HEK293 (cell line): ENCODE measurements around the gene OLR1.

Experiments used
- CTCF ChIA-PET: fragments of 350-600 bp; formaldehyde crosslinking; extraction: SDS; loops from one replicate; lab custom pipeline; 2021; ENCODE audit warnings: antibody characterized with exemption; lab: Yijun Ruan, JAX
- POLR2A ChIA-PET: fragments of 300-600 bp; formaldehyde crosslinking; extraction: SDS; loops from one replicate; lab custom pipeline; 2020; ENCODE audit warnings: antibody characterized with exemption, inconsistent platforms; lab: Yijun Ruan, JAX
- H3K27ac ChIP-seq: fragments of 200-500 bp; sonication (Bioruptor generic); 2 replicates; pipeline ENCODE4 v1.5.1; 2014; ENCODE audit warnings: low read depth, low read length, control low read depth, inconsistent platforms; ENCODE audit errors: extremely low read depth
- H3K36me3 ChIP-seq, 2 experiments: fragments of 200-500 bp in 1 of 2; sonication (Bioruptor generic) in 1 of 2; 1 replicate in 1 of 2; 2 replicates in 1 of 2; pipeline ENCODE4 v1.5.1; 2014 to 2017; ENCODE audit warnings: inconsistent platforms in 2 of 2, low read length in 2 of 2; ENCODE audit not compliant: control insufficient read depth in 2 of 2, insufficient read depth in 1 of 2
- H3K4me1 ChIP-seq: fragments of 200-500 bp; sonication (Bioruptor generic); 2 replicates; pipeline ENCODE4 v1.5.1; 2014; ENCODE audit warnings: mild to moderate bottlenecking, low read length, inconsistent platforms; ENCODE audit not compliant: control insufficient read depth, insufficient read depth
- H3K4me3 ChIP-seq: 2 replicates; pipeline ENCODE4 v1.5.1; 2011; ENCODE audit warnings: low read depth, mild to moderate bottlenecking, control low read depth, low read length, moderate library complexity
- H3K9me3 ChIP-seq: fragments of 200-500 bp; sonication (Bioruptor generic); 2 replicates; pipeline ENCODE4 v1.5.1; 2014; ENCODE audit warnings: low read depth, low read length, inconsistent platforms; ENCODE audit not compliant: control insufficient read depth, insufficient read depth
- HOXC10 ChIP-seq: sonication (generic); formaldehyde crosslinking; IDR thresholded peaks from 2 replicates; pipeline ENCODE4 v1.8.1; 2023; ENCODE audit warnings: mild to moderate bottlenecking, missing genetic modification reagents
- IKZF3 ChIP-seq: fragments of 450-650 bp; IDR thresholded peaks from 2 replicates; pipeline ENCODE4 v1.5.0; 2018; ENCODE audit warnings: missing biosample characterization, mild to moderate bottlenecking, missing genetic modification characterization, moderate library complexity
- KLF16 ChIP-seq: fragments of 450-650 bp; formaldehyde crosslinking; IDR thresholded peaks from 2 replicates; pipeline ENCODE4 v1.5.1; 2017; ENCODE audit warnings: missing biosample characterization, missing genetic modification characterization
- KLF9 ChIP-seq: fragments of 450-650 bp; formaldehyde crosslinking; IDR thresholded peaks from 2 replicates; pipeline ENCODE4 v1.5.1; 2016; ENCODE audit warnings: missing biosample characterization, missing genetic modification characterization, low read depth
- MYNN ChIP-seq: fragments of 450-650 bp; formaldehyde crosslinking; IDR thresholded peaks from 2 replicates; pipeline ENCODE4 v1.5.1; 2016; ENCODE audit warnings: missing biosample characterization, missing genetic modification characterization, borderline replicate concordance
- OSR2 ChIP-seq: fragments of 450-650 bp; formaldehyde crosslinking; IDR thresholded peaks from 2 replicates; pipeline ENCODE4 v1.5.1; 2016; ENCODE audit warnings: missing biosample characterization, missing genetic modification characterization
- PRDM1 ChIP-seq: fragments of 450-650 bp; formaldehyde crosslinking; IDR thresholded peaks from 2 replicates; pipeline ENCODE4; 2016; ENCODE audit warnings: missing biosample characterization, missing genetic modification characterization
- ZBTB20 ChIP-seq: fragments of 450-650 bp; formaldehyde crosslinking; IDR thresholded peaks from 2 replicates; pipeline ENCODE4 v1.5.1; 2016; ENCODE audit warnings: missing biosample characterization, missing genetic modification characterization
- ZBTB7A ChIP-seq: fragments of 450-650 bp; formaldehyde crosslinking; IDR thresholded peaks from 2 replicates; pipeline ENCODE4 v1.5.1; 2016; ENCODE audit warnings: low read depth, missing biosample characterization, missing genetic modification characterization
- ZFP69B ChIP-seq: fragments of 450-650 bp; formaldehyde crosslinking; IDR thresholded peaks from 2 replicates; pipeline ENCODE4 v1.5.1; 2016; ENCODE audit warnings: missing biosample characterization, missing genetic modification characterization
- ZNF16 ChIP-seq: fragments of 450-650 bp; formaldehyde crosslinking; IDR thresholded peaks from 2 replicates; pipeline ENCODE4 v1.5.1; 2016; ENCODE audit warnings: low read depth, missing biosample characterization, missing genetic modification characterization
- ZNF202 ChIP-seq: fragments of 450-650 bp; formaldehyde crosslinking; IDR thresholded peaks from 2 replicates; pipeline ENCODE4 v1.5.1; 2016; ENCODE audit warnings: missing biosample characterization, missing genetic modification characterization, borderline replicate concordance
- ZNF404 ChIP-seq: fragments of 450-650 bp; formaldehyde crosslinking; IDR thresholded peaks from 2 replicates; pipeline ENCODE4 v1.5.1; 2017; ENCODE audit warnings: missing biosample characterization, missing genetic modification characterization
- ZNF423 ChIP-seq: fragments of 450-650 bp; formaldehyde crosslinking; IDR thresholded peaks from 2 replicates; pipeline ENCODE4 v1.5.1; 2016; ENCODE audit warnings: missing biosample characterization, missing genetic modification characterization
- ZNF514 ChIP-seq: fragments of 450-650 bp; formaldehyde crosslinking; IDR thresholded peaks from 2 replicates; pipeline ENCODE4 v1.5.1; 2016; ENCODE audit warnings: missing biosample characterization, missing genetic modification characterization
- ZNF561 ChIP-seq: fragments of 450-650 bp; IDR thresholded peaks from 2 replicates; pipeline ENCODE4 v1.5.1; 2018; ENCODE audit warnings: missing biosample characterization, missing genetic modification characterization, borderline replicate concordance
- ZNF626 ChIP-seq: fragments of 450-650 bp; sonication (Bioruptor Pico); formaldehyde crosslinking; IDR thresholded peaks from 2 replicates; pipeline ENCODE4 v1.5.1; 2018; ENCODE audit warnings: missing biosample characterization, missing genetic modification characterization, inconsistent platforms
- ZNF670 ChIP-seq: fragments of 450-650 bp; formaldehyde crosslinking; IDR thresholded peaks from 2 replicates; pipeline ENCODE4 v1.5.1; 2016; ENCODE audit warnings: missing biosample characterization, missing genetic modification characterization, low read depth
- TF ChIP-seq, protein P1 (sequence below): fragments of 450-650 bp; formaldehyde crosslinking; conservative IDR thresholded peaks from 2 replicates; pipeline ENCODE4 v1.5.1; 2016; ENCODE audit warnings: low read depth, missing biosample characterization, missing genetic modification characterization
- TF ChIP-seq, protein P2 (sequence below): fragments of 450-650 bp; formaldehyde crosslinking; IDR thresholded peaks from 2 replicates; pipeline ENCODE4 v1.5.1; 2016; ENCODE audit warnings: missing biosample characterization, missing genetic modification characterization

Gene OLR1

DNA sequence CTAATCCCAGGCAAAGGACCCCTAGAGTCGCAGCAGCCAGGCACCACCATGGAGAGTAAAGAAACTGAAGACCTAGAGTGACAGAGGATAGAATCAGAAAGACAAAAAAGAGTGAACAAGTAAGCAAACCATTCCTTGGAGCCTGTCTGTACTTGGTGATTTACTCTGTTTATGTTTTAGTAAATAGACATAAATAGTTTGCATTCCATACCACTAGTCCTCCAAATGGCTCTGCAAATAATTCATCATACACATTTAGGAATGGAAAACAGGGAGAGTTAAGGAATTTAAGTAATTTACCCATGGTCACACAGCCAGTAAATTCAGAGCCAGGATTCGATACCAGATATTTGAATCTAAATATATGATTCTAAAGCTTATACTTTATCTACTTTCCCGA, 2.8 kb downstream of the OLR1 start (continued):
- TF ChIP-seq ZFP69B (tag by site-specific recombination) (no peak), ZBTB20 (tag by site-specific recombination) (no peak), ZNF670 (tag by site-specific recombination) (no peak), ZBTB7A (tag by site-specific recombination) (no peak), ZNF202 (tag by site-specific recombination) (no peak), ZNF404 (tag by site-specific recombination) (no peak)
- TF ChIP-seq, protein P1, sequence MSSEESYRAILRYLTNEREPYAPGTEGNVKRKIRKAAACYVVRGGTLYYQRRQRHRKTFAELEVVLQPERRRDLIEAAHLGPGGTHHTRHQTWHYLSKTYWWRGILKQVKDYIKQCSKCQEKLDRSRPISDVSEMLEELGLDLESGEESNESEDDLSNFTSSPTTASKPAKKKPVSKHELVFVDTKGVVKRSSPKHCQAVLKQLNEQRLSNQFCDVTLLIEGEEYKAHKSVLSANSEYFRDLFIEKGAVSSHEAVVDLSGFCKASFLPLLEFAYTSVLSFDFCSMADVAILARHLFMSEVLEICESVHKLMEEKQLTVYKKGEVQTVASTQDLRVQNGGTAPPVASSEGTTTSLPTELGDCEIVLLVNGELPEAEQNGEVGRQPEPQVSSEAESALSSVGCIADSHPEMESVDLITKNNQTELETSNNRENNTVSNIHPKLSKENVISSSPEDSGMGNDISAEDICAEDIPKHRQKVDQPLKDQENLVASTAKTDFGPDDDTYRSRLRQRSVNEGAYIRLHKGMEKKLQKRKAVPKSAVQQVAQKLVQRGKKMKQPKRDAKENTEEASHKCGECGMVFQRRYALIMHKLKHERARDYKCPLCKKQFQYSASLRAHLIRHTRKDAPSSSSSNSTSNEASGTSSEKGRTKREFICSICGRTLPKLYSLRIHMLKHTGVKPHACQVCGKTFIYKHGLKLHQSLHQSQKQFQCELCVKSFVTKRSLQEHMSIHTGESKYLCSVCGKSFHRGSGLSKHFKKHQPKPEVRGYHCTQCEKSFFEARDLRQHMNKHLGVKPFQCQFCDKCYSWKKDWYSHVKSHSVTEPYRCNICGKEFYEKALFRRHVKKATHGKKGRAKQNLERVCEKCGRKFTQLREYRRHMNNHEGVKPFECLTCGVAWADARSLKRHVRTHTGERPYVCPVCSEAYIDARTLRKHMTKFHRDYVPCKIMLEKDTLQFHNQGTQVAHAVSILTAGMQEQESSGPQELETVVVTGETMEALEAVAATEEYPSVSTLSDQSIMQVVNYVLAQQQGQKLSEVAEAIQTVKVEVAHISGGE, result no peak

DNA sequence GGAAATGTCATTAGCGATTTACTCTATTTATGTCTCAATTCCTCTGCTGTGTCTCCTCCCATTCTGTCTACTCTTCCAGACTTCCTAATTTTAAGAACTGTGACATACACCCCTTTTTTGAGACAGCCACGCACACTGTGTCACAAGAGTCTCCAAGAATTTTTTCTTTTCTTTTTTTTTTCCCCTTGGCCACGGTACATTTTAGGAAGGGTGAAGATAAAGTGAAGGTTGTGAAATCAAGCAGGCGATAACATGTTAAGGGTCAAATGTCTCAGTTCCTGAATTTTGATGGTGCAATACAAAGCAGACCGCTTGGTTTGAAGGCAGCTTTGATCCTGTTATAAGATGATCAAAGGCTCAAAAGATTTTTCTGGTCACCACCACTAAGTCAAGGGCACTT, 4.3 kb downstream of the OLR1 start:
- CTCF ChIA-PET, result interaction anchor here (0.7 to 0.9 kb wide), 2 partner anchors 15 to 33 kb away, joined by 3 to 5 read pairs; no protein-coding TSS in a partner anchor
- H3K9me3 ChIP-seq, result no peaks in the 10 kb centered on the region
- no peaks in the 10 kb centered on the region for H3K4me1 ChIP-seq
- no peak overlapping the region for H3K27ac ChIP-seq
- TF ChIP-seq ZNF561 (tag by site-specific recombination), result no peak
- no peak for TF ChIP-seq ZNF16 (tag by site-specific recombination)
- TF ChIP-seq, protein P2, sequence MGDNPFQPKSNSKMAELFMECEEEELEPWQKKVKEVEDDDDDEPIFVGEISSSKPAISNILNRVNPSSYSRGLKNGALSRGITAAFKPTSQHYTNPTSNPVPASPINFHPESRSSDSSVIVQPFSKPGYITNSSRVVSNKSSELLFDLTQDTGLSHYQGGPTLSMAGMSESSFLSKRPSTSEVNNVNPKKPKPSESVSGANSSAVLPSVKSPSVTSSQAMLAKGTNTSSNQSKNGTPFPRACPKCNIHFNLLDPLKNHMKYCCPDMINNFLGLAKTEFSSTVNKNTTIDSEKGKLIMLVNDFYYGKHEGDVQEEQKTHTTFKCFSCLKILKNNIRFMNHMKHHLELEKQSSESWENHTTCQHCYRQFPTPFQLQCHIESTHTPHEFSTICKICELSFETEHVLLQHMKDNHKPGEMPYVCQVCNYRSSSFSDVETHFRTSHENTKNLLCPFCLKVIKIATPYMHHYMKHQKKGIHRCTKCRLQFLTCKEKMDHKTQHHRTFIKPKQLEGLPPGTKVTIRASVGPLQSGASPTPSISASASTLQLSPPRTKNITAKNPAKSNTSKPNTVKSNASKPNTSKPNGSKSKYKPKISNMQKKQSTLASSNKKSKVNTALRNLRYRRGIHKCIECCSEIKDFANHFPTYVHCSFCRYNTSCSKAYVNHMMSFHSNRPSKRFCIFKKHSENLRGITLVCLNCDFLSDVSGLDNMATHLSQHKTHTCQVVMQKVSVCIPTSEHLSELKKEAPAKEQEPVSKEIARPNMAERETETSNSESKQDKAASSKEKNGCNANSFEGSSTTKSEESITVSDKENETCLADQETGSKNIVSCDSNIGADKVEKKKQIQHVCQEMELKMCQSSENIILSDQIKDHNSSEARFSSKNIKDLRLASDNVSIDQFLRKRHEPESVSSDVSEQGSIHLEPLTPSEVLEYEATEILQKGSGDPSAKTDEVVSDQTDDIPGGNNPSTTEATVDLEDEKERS (tag by site-specific recombination), result no peak
- no peak for TF ChIP-seq IKZF3 (tag by site-specific recombination)
- TF ChIP-seq PRDM1, result no peak
- no peak for TF ChIP-seq KLF16 (tag by site-specific recombination)
- no peak for TF ChIP-seq ZNF423 (tag by site-specific recombination)
- no peak for TF ChIP-seq HOXC10 (CRISPR knock-in tag)
- no peak for TF ChIP-seq OSR2 (tag by site-specific recombination)
- TF ChIP-seq MYNN (tag by site-specific recombination), result no peak
- TF ChIP-seq ZNF514 (tag by site-specific recombination), result no peak
- TF ChIP-seq ZNF404 (tag by site-specific recombination), result no peak
- TF ChIP-seq KLF9, result no peak
- no peak for TF ChIP-seq ZNF626 (tag by site-specific recombination)
- no peak overlapping the region for H3K4me3 ChIP-seq
- H3K36me3 ChIP-seq, result no peaks in the 10 kb centered on the region
- POLR2A ChIA-PET, result interaction anchor here (0.6 kb wide), 1 partner anchor 22 kb away, joined by 4 read pairs; no protein-coding TSS in a partner anchor
